Stomach (tissue), 9 donors: Measurements from ENCODE around the gene GOLIM4. TPM values are rescaled to one million over a fixed set of nuclear protein-coding genes. Genes with fewer than 3 reads are reported as not detected.

Experiments
- DNase-seq, 2 donors: peaks; one replicate each; pipeline versions ENCODE4 v3.0.0 to v3.0.0-alpha.2; 2013 to 2019
- H3K27ac ChIP-seq, 5 donors: fragments of 200-600 bp in 4 of 5; sonication (generic) in 4 of 5; one replicate each; pipeline ENCODE4 v1.5.1; 2013 to 2019; ENCODE audit warnings: mild to moderate bottlenecking in 1 of 5, moderate library complexity in 1 of 5
- H3K27me3 ChIP-seq, 3 donors: fragments of 200-600 bp; sonication (generic); one replicate each; pipeline ENCODE4 v1.5.1; 2017 to 2019; ENCODE audit warnings: mixed run types in 1 of 3
- H3K36me3 ChIP-seq, 4 donors: fragments of 200-600 bp; sonication (generic); 1 replicate in 3 of 4; 2 replicates in 1 of 4; pipeline ENCODE4 v1.5.1; 2016 to 2019
- H3K4me1 ChIP-seq, 4 donors: fragments of 200-600 bp; sonication (generic); one replicate each; pipeline ENCODE4 v1.5.1; 2016 to 2019
- H3K4me3 ChIP-seq, 4 donors: fragments of 200-600 bp; sonication (generic) in 3 of 4; one replicate each; pipeline ENCODE4 v1.5.1; 2016 to 2019; ENCODE audit warnings: mild to moderate bottlenecking in 1 of 4
- H3K9me3 ChIP-seq, 4 donors: fragments of 200-600 bp; sonication (generic); one replicate each; pipeline ENCODE4 v1.5.1; 2016 to 2019
- CTCF ChIP-seq, 7 experiments: fragments of 450-650 bp in 4 of 7; fragments of 200-600 bp in 3 of 7; sonication (generic) in 3 of 7; IDR thresholded peaks; one replicate each; pipeline ENCODE4 v1.5.1; 2016 to 2019; ENCODE audit warnings: antibody characterized with exemption in 7 of 7, control low read depth in 2 of 7, mild to moderate bottlenecking in 1 of 7
- EP300 ChIP-seq: sonication (generic); formaldehyde crosslinking; IDR thresholded peaks from one replicate; pipeline ENCODE4 v1.6.1; 2017; ENCODE audit warnings: antibody characterized with exemption
- POLR2A ChIP-seq, 4 donors: fragments of 450-650 bp; IDR thresholded peaks; one replicate each; pipeline ENCODE4 v1.6.1; 2016; ENCODE audit warnings: antibody characterized with exemption in 4 of 4, control low read depth in 2 of 4, mild to moderate bottlenecking in 1 of 4, moderate library complexity in 1 of 4
- POLR2AphosphoS5 ChIP-seq, 3 donors: sonication (generic); formaldehyde crosslinking; IDR thresholded peaks; one replicate each; pipeline ENCODE4 v1.6.1; 2016; ENCODE audit warnings: antibody characterized with exemption in 3 of 3
- WGBS, 5 donors: extraction: QIAGEN DNeasy Blood & Tissue Kit in 3 of 5; methylation state at CpG; one replicate each; pipeline versions ENCODE4 v1.1.5 to v1.1.7; 2013 to 2018; 5-methylcytosine and 5-hydroxymethylcytosine counted together
- intact Hi-C: fragments of 100-400 bp; cut with DNase I; formaldehyde crosslinking; loops from one replicate; pipeline ENCODE4 v1.15.1; 2023; ENCODE audit warnings: low total_unique reads
- polyA plus RNA-seq, 3 donors: library from polyadenylated mRNA; stranded (reverse); fragments of 200-250 nt; gene quantifications; one replicate each; pipeline ENCODE4 v1.2.3, GENCODE V29; 2013
- total RNA-seq, 5 donors: library from RNA; depleted of rRNA; stranded (reverse); fragments of >200 nt; gene quantifications; one replicate each; pipeline versions ENCODE4 v1.1.0 to v1.2.3, GENCODE V29; 2014 to 2016
- donor health status: healthy with polysubstance abuse.
- donor health status: Bipolar disorder and iron deficiency.
- donor health status: healthy.

The GOLIM4 gene
- total and polyA plus RNA-seq, 8 donors = 7.6 to 102 (median 25.0) TPM

GRCh38 chr3:167978486-167978885 lies 117.2 kb downstream of the GOLIM4 start:
- H3K9me3 ChIP-seq = no peaks in the 10 kb centered on the region
- no peak for TF ChIP-seq POLR2AphosphoS5 (IDR thresholded peaks at IDR 0.05)
- no peak for TF ChIP-seq POLR2A (IDR thresholded peaks at IDR 0.05)
- no peak for TF ChIP-seq CTCF (IDR thresholded peaks at IDR 0.05)
- TF ChIP-seq EP300 = no peak
- DNase-seq = no peak
- peaks cover 8 to 21% (median 17%) of the 10 kb centered on the region in 4 donors for H3K4me1 ChIP-seq
- H3K4me3 ChIP-seq = no peak overlapping the region
- intact Hi-C loops = no loop called here
- 89 to 100% (median 94%) methylated on average over 1 of the region's 1 CpG for WGBS, 5 donors
- H3K27ac ChIP-seq = peak overlapping the region in 2 of 5 donors; percentile 67 to 69
- H3K36me3 ChIP-seq = no peaks in the 10 kb centered on the region
- H3K27me3 ChIP-seq = no peaks in the 10 kb centered on the region

GRCh38 chr3:167978071-167978470 lies 117.7 kb downstream of the GOLIM4 start:
- Histone ChIP-seq H3K36me3 (no peaks in the 10 kb centered on the region), H3K27me3 (no peaks in the 10 kb centered on the region), H3K4me1 (peaks cover 8 to 21% (median 17%) of the 10 kb centered on the region in 4 donors), H3K27ac (peak overlapping the region; percentile 3 to 69 (median 58)), H3K4me3 (no peak overlapping the region), H3K9me3 (no peaks in the 10 kb centered on the region)
- DNase-seq = peak; percentile 76
- intact Hi-C loops = no loop called here
- WGBS, 5 donors = 26 to 54% (median 49%) methylated on average over 3 of the region's 3 CpGs
- TF ChIP-seq EP300 = no peak
- no peak for TF ChIP-seq CTCF (IDR thresholded peaks at IDR 0.05)
- TF ChIP-seq POLR2AphosphoS5 (IDR thresholded peaks at IDR 0.05) = peak in 2 of 3 donors; percentile 77 to 79
- no peak for TF ChIP-seq POLR2A (IDR thresholded peaks at IDR 0.05)

GRCh38 chr3:167976516-167977361 lies 119.0 kb downstream of the GOLIM4 start:
- intact Hi-C loops = no loop called here
- H3K4me3 ChIP-seq = no peak overlapping the region
- peak in 1 of 2 donors; percentile 38 for DNase-seq
- no peak for TF ChIP-seq CTCF (IDR thresholded peaks at IDR 0.05)
- TF ChIP-seq POLR2A (IDR thresholded peaks at IDR 0.05) = no peak
- peak in 1 of 3 donors; percentile 45 for TF ChIP-seq POLR2AphosphoS5 (IDR thresholded peaks at IDR 0.05)
- no peak for TF ChIP-seq EP300
- WGBS, 5 donors = 18 to 34% (median 22%) methylated on average over 8 of the region's 8 CpGs
- no peaks in the 10 kb centered on the region for H3K27me3 ChIP-seq
- peak overlapping the region in 4 of 5 donors; percentile 3 to 69 (median 54) for H3K27ac ChIP-seq
- no peaks in the 10 kb centered on the region for H3K36me3 ChIP-seq
- no peaks in the 10 kb centered on the region for H3K9me3 ChIP-seq
- H3K4me1 ChIP-seq = peaks cover 8 to 21% (median 17%) of the 10 kb centered on the region in 4 donors

GRCh38 chr3:167973901-167974300 lies 121.8 kb downstream of the GOLIM4 start:
- H3K9me3 ChIP-seq = no peaks in the 10 kb centered on the region
- H3K27me3 ChIP-seq = no peaks in the 10 kb centered on the region
- no peak overlapping the region for H3K27ac ChIP-seq
- no peak for TF ChIP-seq EP300
- TF ChIP-seq POLR2A (IDR thresholded peaks at IDR 0.05) = no peak
- no peak for TF ChIP-seq CTCF (IDR thresholded peaks at IDR 0.05)
- no peak for TF ChIP-seq POLR2AphosphoS5 (IDR thresholded peaks at IDR 0.05)
- no peak overlapping the region for H3K4me3 ChIP-seq
- DNase-seq = no peak
- intact Hi-C loops = no loop called here
- H3K4me1 ChIP-seq = peaks cover 8 to 21% (median 17%) of the 10 kb centered on the region in 4 donors
- H3K36me3 ChIP-seq = no peaks in the 10 kb centered on the region
